ENCODE results near the gene CST5. TPM values are rescaled to one million over a fixed set of nuclear protein-coding genes. Genes with fewer than 3 reads are reported as not detected.
"Not testable (repeated sequence)": the region's sequence is repeated elsewhere in the genome, so short reads cannot be mapped to it uniquely, and the experiment has no call there.

The CST5 gene
- polyA plus RNA-seq, 4 donors: 0.16 TPM; not detected in 3

- Histone ChIP-seq H3K27me3 (ENCODE audit: control insufficient read depth in 3 of 3, insufficient read depth in 3 of 3, low read length in 3 of 3) (no peaks in the 10 kb centered on the region), H3K9me3 (ENCODE audit: control insufficient read depth in 2 of 2, insufficient read depth in 1 of 2, low read depth in 1 of 2, low read length in 1 of 2) (no peaks in the 10 kb centered on the region), H3K36me3 (ENCODE audit: control insufficient read depth in 3 of 3, insufficient read depth in 2 of 3, low read depth in 1 of 3, low read length in 3 of 3) (no peaks in the 10 kb centered on the region), H3K27ac (ENCODE audit: low read depth in 1 of 3, low read length in 2 of 3) (no peak overlapping the region), H3K4me1 (ENCODE audit: control insufficient read depth in 3 of 3, insufficient read depth in 2 of 3, low read depth in 1 of 3, low read length in 2 of 3) (no peaks in the 10 kb centered on the region), H3K4me3 (ENCODE audit: low read depth in 1 of 3, low read length in 3 of 3) (no peak overlapping the region)
- WGBS, 3 donors: 59 to 60% (median 59%) methylated on average over 4 of the region's 4 CpGs
- DNase-seq: no peak
- FAIRE-seq: no peak
Measured at GRCh38 chr20:23880417-23880816, 869 bp upstream of the CST5 start.

GRCh38 chr20:23879811-23880374 lies 345 bp upstream of the CST5 start:
- H3K36me3 ChIP-seq (ENCODE audit: control insufficient read depth in 3 of 3, insufficient read depth in 2 of 3, low read depth in 1 of 3, low read length in 3 of 3): no peaks in the 10 kb centered on the region
- no peak overlapping the region for H3K27ac ChIP-seq (ENCODE audit: low read depth in 1 of 3, low read length in 2 of 3)
- no peaks in the 10 kb centered on the region for H3K9me3 ChIP-seq (ENCODE audit: control insufficient read depth in 2 of 2, insufficient read depth in 1 of 2, low read depth in 1 of 2, low read length in 1 of 2)
- DNase-seq (peak in 1 of 2 donors; percentile 52), FAIRE-seq (no peak)
- H3K4me3 ChIP-seq (ENCODE audit: low read depth in 1 of 3, low read length in 3 of 3): no peak overlapping the region
- no peaks in the 10 kb centered on the region for H3K4me1 ChIP-seq (ENCODE audit: control insufficient read depth in 3 of 3, insufficient read depth in 2 of 3, low read depth in 1 of 3, low read length in 2 of 3)
- WGBS, 3 donors: 32 to 43% (median 41%) methylated on average over 7 to 8 of the region's 8 CpGs
- no peaks in the 10 kb centered on the region for H3K27me3 ChIP-seq (ENCODE audit: control insufficient read depth in 3 of 3, insufficient read depth in 3 of 3, low read length in 3 of 3)

- WGBS, 3 donors: 74 to 81% (median 78%) methylated on average over 7 of the region's 7 CpGs
Measured at GRCh38 chr20:23878787-23879186, 761 bp downstream of the CST5 start.

GRCh38 chr20:23878016-23878542 lies 1.5 kb downstream of the CST5 start:
- H3K4me1 ChIP-seq (ENCODE audit: control insufficient read depth in 3 of 3, insufficient read depth in 2 of 3, low read depth in 1 of 3, low read length in 2 of 3); H3K4me3 ChIP-seq (ENCODE audit: low read depth in 1 of 3, low read length in 3 of 3); H3K27ac ChIP-seq (ENCODE audit: low read depth in 1 of 3, low read length in 2 of 3); DNase-seq; H3K36me3 ChIP-seq (ENCODE audit: control insufficient read depth in 3 of 3, insufficient read depth in 2 of 3, low read depth in 1 of 3, low read length in 3 of 3); H3K27me3 ChIP-seq (ENCODE audit: control insufficient read depth in 3 of 3, insufficient read depth in 3 of 3, low read length in 3 of 3); H3K9me3 ChIP-seq (ENCODE audit: control insufficient read depth in 2 of 2, insufficient read depth in 1 of 2, low read depth in 1 of 2, low read length in 1 of 2); FAIRE-seq: not testable (repeated sequence)
- WGBS, 3 donors: 89 to 96% (median 95%) methylated on average over 1 of the region's 2 CpGs

More at GRCh38 chr20:23878787-23879186, 761 bp downstream of the CST5 start:
- FAIRE-seq: no peak
- Histone ChIP-seq H3K4me3 (ENCODE audit: low read depth in 1 of 3, low read length in 3 of 3) (no peak overlapping the region), H3K27me3 (ENCODE audit: control insufficient read depth in 3 of 3, insufficient read depth in 3 of 3, low read length in 3 of 3) (no peaks in the 10 kb centered on the region), H3K4me1 (ENCODE audit: control insufficient read depth in 3 of 3, insufficient read depth in 2 of 3, low read depth in 1 of 3, low read length in 2 of 3) (no peaks in the 10 kb centered on the region), H3K36me3 (ENCODE audit: control insufficient read depth in 3 of 3, insufficient read depth in 2 of 3, low read depth in 1 of 3, low read length in 3 of 3) (no peaks in the 10 kb centered on the region), H3K27ac (ENCODE audit: low read depth in 1 of 3, low read length in 2 of 3) (no peak overlapping the region), H3K9me3 (ENCODE audit: control insufficient read depth in 2 of 2, insufficient read depth in 1 of 2, low read depth in 1 of 2, low read length in 1 of 2) (no peaks in the 10 kb centered on the region)
- DNase-seq: no peak

- Histone ChIP-seq H3K4me3 (ENCODE audit: low read depth in 1 of 3, low read length in 3 of 3) (no peak overlapping the region), H3K9me3 (ENCODE audit: control insufficient read depth in 2 of 2, insufficient read depth in 1 of 2, low read depth in 1 of 2, low read length in 1 of 2) (no peaks in the 10 kb centered on the region), H3K36me3 (ENCODE audit: control insufficient read depth in 3 of 3, insufficient read depth in 2 of 3, low read depth in 1 of 3, low read length in 3 of 3) (no peaks in the 10 kb centered on the region), H3K27ac (ENCODE audit: low read depth in 1 of 3, low read length in 2 of 3) (no peak overlapping the region), H3K4me1 (ENCODE audit: control insufficient read depth in 3 of 3, insufficient read depth in 2 of 3, low read depth in 1 of 3, low read length in 2 of 3) (no peaks in the 10 kb centered on the region), H3K27me3 (ENCODE audit: control insufficient read depth in 3 of 3, insufficient read depth in 3 of 3, low read length in 3 of 3) (no peaks in the 10 kb centered on the region)
- DNase-seq (no peak), FAIRE-seq (no peak)
- 80 to 87% (median 82%) methylated on average over 6 of the region's 6 CpGs for WGBS, 3 donors
Measured at GRCh38 chr20:23877524-23877923, 2.0 kb downstream of the CST5 start.

- Histone ChIP-seq H3K9me3 (ENCODE audit: control insufficient read depth in 2 of 2, insufficient read depth in 1 of 2, low read depth in 1 of 2, low read length in 1 of 2) (no peaks in the 10 kb centered on the region), H3K36me3 (ENCODE audit: control insufficient read depth in 3 of 3, insufficient read depth in 2 of 3, low read depth in 1 of 3, low read length in 3 of 3) (no peaks in the 10 kb centered on the region), H3K4me3 (ENCODE audit: low read depth in 1 of 3, low read length in 3 of 3) (no peak overlapping the region), H3K27me3 (ENCODE audit: control insufficient read depth in 3 of 3, insufficient read depth in 3 of 3, low read length in 3 of 3) (no peaks in the 10 kb centered on the region), H3K4me1 (ENCODE audit: control insufficient read depth in 3 of 3, insufficient read depth in 2 of 3, low read depth in 1 of 3, low read length in 2 of 3) (no peaks in the 10 kb centered on the region), H3K27ac (ENCODE audit: low read depth in 1 of 3, low read length in 2 of 3) (no peak overlapping the region)
- FAIRE-seq (no peak), DNase-seq (no peak)
- 75 to 84% (median 83%) methylated on average over 6 of the region's 6 CpGs for WGBS, 3 donors
Measured at GRCh38 chr20:23875606-23876237, 3.8 kb downstream of the CST5 start.

GRCh38 chr20:23874747-23875146 lies 4.8 kb downstream of the CST5 start:
- H3K9me3 ChIP-seq (ENCODE audit: control insufficient read depth in 2 of 2, insufficient read depth in 1 of 2, low read depth in 1 of 2, low read length in 1 of 2): no peaks in the 10 kb centered on the region
- WGBS, 3 donors: 31 to 54% (median 39%) methylated on average over 5 of the region's 5 CpGs
- no peak overlapping the region for H3K27ac ChIP-seq (ENCODE audit: low read depth in 1 of 3, low read length in 2 of 3)
- peaks cover 0 to 4% (median 0%) of the 10 kb centered on the region in 3 donors for H3K27me3 ChIP-seq (ENCODE audit: control insufficient read depth in 3 of 3, insufficient read depth in 3 of 3, low read length in 3 of 3)
- H3K36me3 ChIP-seq (ENCODE audit: control insufficient read depth in 3 of 3, insufficient read depth in 2 of 3, low read depth in 1 of 3, low read length in 3 of 3): no peaks in the 10 kb centered on the region
- no peak overlapping the region for H3K4me3 ChIP-seq (ENCODE audit: low read depth in 1 of 3, low read length in 3 of 3)
- DNase-seq: peak in 1 of 2 donors; percentile 18
- FAIRE-seq: no peak
- H3K4me1 ChIP-seq (ENCODE audit: control insufficient read depth in 3 of 3, insufficient read depth in 2 of 3, low read depth in 1 of 3, low read length in 2 of 3): no peaks in the 10 kb centered on the region

GRCh38 chr20:23873370-23874015 lies 6.1 kb downstream of the CST5 start:
- Histone ChIP-seq H3K9me3 (ENCODE audit: control insufficient read depth in 2 of 2, insufficient read depth in 1 of 2, low read depth in 1 of 2, low read length in 1 of 2) (no peaks in the 10 kb centered on the region), H3K4me1 (ENCODE audit: control insufficient read depth in 3 of 3, insufficient read depth in 2 of 3, low read depth in 1 of 3, low read length in 2 of 3) (no peaks in the 10 kb centered on the region), H3K27ac (ENCODE audit: low read depth in 1 of 3, low read length in 2 of 3) (no peak overlapping the region), H3K36me3 (ENCODE audit: control insufficient read depth in 3 of 3, insufficient read depth in 2 of 3, low read depth in 1 of 3, low read length in 3 of 3) (no peaks in the 10 kb centered on the region), H3K4me3 (ENCODE audit: low read depth in 1 of 3, low read length in 3 of 3) (no peak overlapping the region), H3K27me3 (ENCODE audit: control insufficient read depth in 3 of 3, insufficient read depth in 3 of 3, low read length in 3 of 3) (peaks cover 0 to 4% (median 0%) of the 10 kb centered on the region in 3 donors)
- 46 to 52% (median 49%) methylated on average over 3 of the region's 3 CpGs for WGBS, 3 donors
- no peak for DNase-seq
- no peak for FAIRE-seq

Measured in small intestine (tissue), 7 donors.